ENCODE results near the gene ALDH18A1. TPM values are rescaled to one million over a fixed set of nuclear protein-coding genes. Genes with fewer than 3 reads are reported as not detected.

Gene ALDH18A1
- total and polyA plus RNA-seq, 2 of the 8 experiments (the other 6 are each of a cell fraction or from before 2014, with no cell fraction given): 59.6 to 128 TPM

- WGBS, 2 experiments (ENCODE audit: extremely low coverage in 1 of 2, insufficient coverage in 1 of 2, insufficient read length in 1 of 2, insufficient replicate concordance in 2 of 2, low coverage in 1 of 2, low lambda C conversion rate in 2 of 2, missing lambda C conversion rate in 1 of 2): 87% methylated on average over 4 of the region's 4 CpGs; no CpG with 5 or more reads in 1 of the 2 experiments
- CTCF ChIA-PET (ENCODE audit: partially characterized antibody): interaction anchor here (0.6 to 8.7 kb wide), 31 partner anchors 9 to 356 kb away, joined by 3 to 304 read pairs (median 5); no protein-coding TSS in a partner anchor
Measured at GRCh38 chr10:95600158-95600557, 56.4 kb downstream of the ALDH18A1 start.

More at GRCh38 chr10:95600158-95600557, 56.4 kb downstream of the ALDH18A1 start:
- no peak overlapping the region for H3K23ac ChIP-seq (ENCODE audit: insufficient read length)
- H3K4me1 ChIP-seq (replicated peaks in 1 of 4; ENCODE audit: control insufficient read depth in 3 of 4, insufficient read depth in 4 of 4, low read length in 3 of 4): peaks cover 0 to 3% (median 0%) of the 10 kb centered on the region in 4 experiments; a peak in 1 of 7 replicates
- H3K4ac ChIP-seq (replicated peaks; ENCODE audit: insufficient read length, low read depth, low read length): no peak overlapping the region
- no peak for TF ChIP-seq KDM5A (IDR thresholded peaks at IDR 0.05; ENCODE audit: low read length)
- TF ChIP-seq CBX5 (IDR thresholded peaks at IDR 0.05; ENCODE audit: low read depth, low read length): no peak
- 0 out of 4 replicates have a peak, but pooled peaks of 1 of the 2 experiments have one; percentile 2 for TF ChIP-seq RAD21 (IDR thresholded peaks at IDR 0.05 in 1 of 2, conservative IDR thresholded peaks at IDR 0.05 in 1 of 2; ENCODE audit: low read depth in 2 of 2, low read length in 2 of 2)
- TF ChIP-seq RNF2 (IDR thresholded peaks at IDR 0.05; ENCODE audit: borderline replicate concordance, low read depth, low read length, missing control alignments, poor library complexity, severe bottlenecking): no peak
- H4K91ac ChIP-seq (replicated peaks; ENCODE audit: insufficient read length, low read length): no peak overlapping the region
- no peak overlapping the region for H2BK5ac ChIP-seq (ENCODE audit: low read depth, low read length)
- DNase-seq (ENCODE audit: low read depth in 1 of 2, low spot score in 2 of 2) (no peak), FAIRE-seq (no peak)
- H4K5ac ChIP-seq (ENCODE audit: insufficient read length, low read depth, low read length): no peak overlapping the region
- H3K79me2 ChIP-seq (ENCODE audit: control insufficient read depth in 1 of 2, insufficient read depth in 2 of 2, low read length in 2 of 2): no peaks in the 10 kb centered on the region
- no peak overlapping the region for H3K4me2 ChIP-seq (ENCODE audit: insufficient read depth in 1 of 2, low read depth in 2 of 2, low read length in 2 of 2)
- no peak overlapping the region for H3K14ac ChIP-seq (ENCODE audit: insufficient read length)
- POLR2A ChIA-PET (ENCODE audit: partially characterized antibody): interaction anchor here (0.8 to 0.9 kb wide), 2 partner anchors 122 to 169 kb away, joined by 3 read pairs; no protein-coding TSS in a partner anchor
- no peak overlapping the region for H2AFZ ChIP-seq (ENCODE audit: low read length)
- no peak overlapping the region; a peak in 1 of 7 replicates for H3K9ac ChIP-seq (replicated peaks in 1 of 4; ENCODE audit: extremely low read depth in 1 of 4, low read depth in 3 of 4, low read length in 3 of 4)
- H3K18ac ChIP-seq (ENCODE audit: extremely low read depth, low read length): no peak overlapping the region
- H3K23me2 ChIP-seq (ENCODE audit: low read depth, low read length): no peaks in the 10 kb centered on the region
- no peak overlapping the region for H2BK20ac ChIP-seq (ENCODE audit: low read length)
- no peak overlapping the region for H2BK12ac ChIP-seq (ENCODE audit: low read depth, low read length)
- no peak overlapping the region for H2BK120ac ChIP-seq (replicated peaks; ENCODE audit: low read depth, low read length)
- H3K27me3 ChIP-seq (replicated peaks in 1 of 4; ENCODE audit: control insufficient read depth in 3 of 4, extremely low read depth in 1 of 4, insufficient read depth in 3 of 4, low read length in 3 of 4): no peaks in the 10 kb centered on the region
- H4K20me1 ChIP-seq (replicated peaks in 1 of 2; ENCODE audit: control insufficient read depth in 1 of 2, insufficient read depth in 2 of 2, low read length in 2 of 2): no peaks in the 10 kb centered on the region
- H4K8ac ChIP-seq (ENCODE audit: extremely low read depth, insufficient read depth, low read length): no peak overlapping the region
- H2AK5ac ChIP-seq (ENCODE audit: low read depth, low read length): no peak overlapping the region
- no peak overlapping the region for H3K4me3 ChIP-seq (ENCODE audit: extremely low read depth in 1 of 4, insufficient read depth in 2 of 4, low read depth in 3 of 4, low read length in 4 of 4)
- no peak overlapping the region for H2BK15ac ChIP-seq (ENCODE audit: low read length)
- no peaks in the 10 kb centered on the region for H3K79me1 ChIP-seq (ENCODE audit: low read depth, low read length)
- H3K27ac ChIP-seq (ENCODE audit: low read depth, low read length): no peak overlapping the region
- H3K56ac ChIP-seq (replicated peaks; ENCODE audit: insufficient read length, low read depth, low read length): no peak overlapping the region
- no peaks in the 10 kb centered on the region for H3K9me3 ChIP-seq (ENCODE audit: insufficient read depth in 2 of 2, low read depth in 1 of 2, low read length in 1 of 2)
- H3K36me3 ChIP-seq (ENCODE audit: control insufficient read depth in 2 of 4, insufficient read depth in 4 of 4, low read length in 3 of 4): no peaks in the 10 kb centered on the region

Data from H1 (cell line).